ENCODE measurements around the gene RPL13.

The RPL13 gene

DNA sequence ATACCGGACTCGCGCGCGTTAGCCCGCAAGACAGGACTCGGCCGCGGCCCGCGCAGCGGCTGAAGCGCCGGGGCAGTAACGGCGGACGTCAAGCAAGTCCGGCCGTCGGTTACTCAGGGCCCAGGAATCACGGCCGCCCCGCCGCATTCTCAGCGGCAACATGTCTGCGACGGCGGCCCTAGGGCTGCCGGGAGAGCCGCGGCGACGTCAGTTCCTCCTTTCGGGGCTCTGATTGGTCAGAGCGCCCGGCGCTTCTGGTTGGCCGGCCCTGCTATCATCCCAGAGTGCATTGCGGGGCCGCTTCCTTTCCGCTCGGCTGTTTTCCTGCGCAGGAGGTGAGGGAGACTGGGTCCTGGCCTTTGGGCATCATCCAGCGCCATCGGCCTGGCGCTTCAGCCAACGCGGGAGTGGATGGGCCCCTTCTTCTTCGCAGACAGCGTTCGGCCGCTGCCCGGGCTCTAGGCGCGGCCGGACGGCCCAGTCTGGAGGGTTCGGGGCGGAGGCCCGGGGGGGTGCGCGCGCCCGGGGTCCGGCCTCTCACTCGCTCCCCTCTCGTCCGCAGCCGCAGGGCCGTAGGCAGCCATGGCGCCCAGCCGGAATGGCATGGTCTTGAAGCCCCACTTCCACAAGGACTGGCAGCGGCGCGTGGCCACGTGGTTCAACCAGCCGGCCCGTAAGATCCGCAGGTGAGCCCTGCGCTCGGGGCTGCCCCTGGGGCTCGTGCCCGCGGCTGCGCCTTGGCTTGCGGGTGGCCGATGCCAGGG lies at the start of gene RPL13:
Gene RPL13 (plus strand): TSS at position 305 of the 764 bp plus-strand sequence. CDS start 278 bp downstream, at position 583.
- DNase-seq (ENCODE audit: low read depth): peak; percentile 90

DNA sequence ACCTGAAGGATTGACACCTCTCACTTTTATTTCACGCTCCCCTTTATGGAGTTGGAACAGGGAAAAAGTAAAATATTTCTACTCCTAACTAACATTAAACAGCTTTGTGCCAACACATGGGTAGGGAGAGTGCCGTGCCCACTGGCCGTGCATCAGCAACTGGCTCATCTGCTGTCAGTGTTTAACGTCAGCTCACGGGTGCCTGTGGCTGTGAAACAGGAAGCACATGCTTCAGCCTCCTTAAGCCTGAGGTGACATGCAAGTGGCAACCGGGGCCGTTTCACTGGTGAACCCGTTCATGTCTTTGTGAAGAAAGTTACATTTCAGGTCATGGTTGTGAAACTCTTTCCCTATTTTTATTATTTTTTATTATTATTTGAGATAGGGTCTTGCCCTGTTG lies 49.1 kb upstream of the RPL13 start:
- DNase-seq (ENCODE audit: low read depth): no peak

DNA sequence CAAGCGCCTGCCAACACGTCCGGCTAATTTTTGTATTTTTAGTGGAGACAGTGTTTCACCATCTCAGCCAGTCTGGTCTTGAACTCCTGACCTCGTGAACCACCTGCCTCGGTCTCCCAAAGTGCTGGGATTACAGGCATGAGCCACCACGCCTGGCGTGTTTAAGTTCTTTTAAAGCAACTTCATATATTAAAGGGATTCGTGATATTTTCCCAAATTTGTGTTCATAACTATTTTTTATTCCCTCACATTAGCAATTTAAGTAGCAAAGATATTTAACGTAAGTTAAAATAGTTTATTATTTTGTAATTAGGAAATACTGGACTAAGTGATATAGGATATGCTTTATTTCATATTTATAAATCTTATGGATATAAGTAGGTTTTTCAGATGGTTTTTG lies 48.0 kb upstream of the RPL13 start:
- no peak for DNase-seq (ENCODE audit: low read depth)

DNA sequence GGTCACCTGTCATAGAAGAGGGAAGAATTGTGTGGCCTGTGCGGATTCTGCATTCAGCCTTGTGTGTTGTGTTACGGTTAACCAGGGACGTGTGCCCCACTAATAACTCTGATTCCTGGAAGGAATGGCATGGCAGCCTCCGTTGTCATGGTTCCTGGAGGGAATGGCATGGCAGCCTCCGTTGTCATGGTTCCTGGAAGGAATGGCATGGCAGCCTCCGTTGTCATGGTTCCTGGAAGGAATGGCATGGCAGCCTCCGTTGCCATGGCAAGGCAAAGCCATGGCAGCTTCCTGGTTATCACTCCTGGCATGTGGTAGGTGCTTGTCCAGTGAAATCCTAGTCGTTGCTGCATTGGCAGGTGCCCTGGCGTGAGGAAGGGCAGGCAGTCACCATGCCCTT lies 43.4 kb upstream of the RPL13 start:
- no peak for DNase-seq (ENCODE audit: low read depth)

DNA sequence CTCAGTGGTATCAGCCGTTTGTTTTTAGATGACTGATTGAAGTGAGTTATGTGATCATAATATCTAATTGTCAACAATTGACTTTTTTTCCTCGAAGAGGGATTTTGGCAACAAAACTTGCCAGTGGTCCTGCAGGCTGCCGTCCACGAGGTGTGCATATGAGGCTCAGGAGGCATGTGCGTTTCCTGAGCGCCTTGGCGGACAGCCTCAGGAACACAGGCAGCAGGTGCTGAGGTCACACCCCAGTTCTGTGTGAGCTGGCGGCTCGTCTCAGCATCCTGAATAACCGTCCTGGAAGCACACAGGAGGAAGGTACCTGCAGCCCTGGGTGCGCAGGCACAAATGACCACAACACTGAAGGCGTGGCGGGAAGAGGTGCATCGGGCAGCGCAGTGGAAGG lies 40.6 kb upstream of the RPL13 start:
- DNase-seq (ENCODE audit: low read depth): no peak

DNA sequence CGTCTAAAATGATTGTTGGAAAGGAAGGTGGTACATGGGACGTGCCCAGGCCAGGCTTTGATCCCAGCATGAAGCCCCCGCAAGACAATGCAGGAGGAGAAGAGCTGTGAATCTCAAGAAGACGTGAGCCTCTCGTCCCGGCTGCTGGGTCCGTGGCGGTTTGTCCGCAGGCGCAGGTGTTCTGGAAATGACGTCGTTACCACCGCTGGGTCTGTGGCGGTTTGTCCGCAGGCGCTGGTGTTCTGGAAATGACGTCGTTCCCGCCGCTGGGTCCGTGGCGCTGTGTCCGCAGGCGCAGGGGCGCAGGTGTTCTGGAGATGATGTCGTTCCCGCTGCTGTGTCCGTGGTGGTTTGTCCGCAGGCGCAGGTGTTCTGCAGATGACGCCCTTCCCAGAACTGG lies 38.2 kb upstream of the RPL13 start:
- no peak for DNase-seq (ENCODE audit: low read depth)

DNA sequence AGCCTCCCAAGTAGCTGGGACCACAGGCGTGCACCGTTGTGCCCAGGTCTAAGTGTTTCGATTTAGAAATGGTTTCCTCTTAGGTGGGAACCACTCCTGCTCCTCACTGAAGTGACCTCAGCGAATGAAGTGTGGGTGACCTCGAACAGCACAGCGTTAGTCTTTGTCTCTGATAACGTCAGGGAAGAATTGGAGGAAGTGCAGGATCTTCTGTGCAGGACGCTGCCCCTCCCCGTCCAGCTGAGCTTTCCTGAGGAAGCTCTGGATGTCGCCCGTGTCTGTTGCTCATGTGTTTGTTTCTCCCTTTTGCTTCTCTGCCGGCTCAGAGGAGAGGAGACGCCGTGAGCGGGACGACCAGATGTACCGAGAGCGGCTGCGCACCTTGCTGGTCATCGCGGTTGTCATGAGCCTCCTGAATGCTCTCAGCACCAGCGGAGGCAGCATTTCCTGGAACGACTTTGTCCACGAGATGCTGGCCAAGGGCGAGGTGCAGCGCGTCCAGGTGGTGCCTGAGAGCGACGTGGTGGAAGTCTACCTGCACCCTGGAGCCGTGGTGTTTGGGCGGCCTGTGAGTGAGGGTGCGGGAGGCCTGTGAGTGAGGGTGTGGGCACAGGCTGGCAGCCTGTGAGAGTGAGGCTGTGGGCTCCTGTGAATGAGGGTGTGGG lies 36.7 kb upstream of the RPL13 start:
- DNase-seq (ENCODE audit: low read depth): no peak

DNA sequence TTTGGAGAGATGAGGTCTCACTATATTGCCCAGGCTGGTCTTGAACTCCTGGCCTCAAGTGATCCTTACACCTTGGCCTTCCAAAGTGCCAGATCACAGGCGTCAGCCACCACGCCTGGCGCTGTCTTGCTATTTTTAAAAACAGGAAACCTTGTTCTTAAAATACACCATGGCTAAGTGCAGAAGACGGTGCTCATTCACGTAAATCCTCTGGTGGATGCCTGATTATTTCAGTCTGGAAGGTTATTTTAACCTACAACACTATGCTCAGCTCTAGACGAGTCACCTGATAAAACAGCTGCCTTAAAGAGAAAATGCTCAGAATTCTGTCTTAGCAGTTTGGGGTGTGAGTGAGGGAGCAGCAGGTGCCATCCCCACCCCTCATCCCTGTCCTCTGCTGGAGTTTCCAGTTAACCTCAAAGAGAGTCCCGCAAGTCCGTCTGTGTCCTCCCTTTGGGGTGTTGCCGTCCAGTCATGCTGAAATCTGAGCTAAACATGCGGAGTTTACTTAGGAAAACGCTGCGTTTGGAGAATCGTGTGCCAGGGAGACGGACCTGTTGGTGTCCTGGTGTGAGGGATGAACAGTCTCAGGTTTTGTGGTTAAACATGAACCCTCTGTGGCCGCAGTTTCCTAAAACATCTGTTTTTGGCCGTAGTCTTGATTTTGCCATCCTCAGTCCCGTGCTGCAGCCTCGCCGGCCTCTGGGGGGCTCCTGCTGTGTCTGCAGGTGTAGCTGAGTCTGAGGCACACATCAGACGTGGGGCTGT lies 35.2 kb upstream of the RPL13 start:
- DNase-seq (ENCODE audit: low read depth): no peak

DNA sequence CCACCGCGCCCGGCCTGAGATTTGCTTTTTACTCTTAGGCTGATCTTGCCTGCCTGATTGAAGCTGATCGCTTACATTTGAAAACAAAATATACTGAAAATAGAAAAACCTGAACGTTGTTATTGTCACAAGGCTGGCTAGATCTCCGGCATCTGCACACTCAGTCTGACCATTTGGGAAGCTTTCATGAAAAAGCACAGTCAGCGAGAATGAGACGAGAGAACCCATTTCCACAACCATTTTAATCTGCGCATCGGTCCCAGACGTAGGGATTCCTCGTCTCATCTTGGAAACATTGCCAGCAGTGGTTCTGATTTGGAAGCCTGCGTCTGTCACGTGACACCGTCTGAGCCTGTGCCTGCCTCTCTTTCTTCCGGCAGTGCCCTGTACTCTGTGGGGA lies 31.4 kb upstream of the RPL13 start:
- no peak for DNase-seq (ENCODE audit: low read depth)

DNA sequence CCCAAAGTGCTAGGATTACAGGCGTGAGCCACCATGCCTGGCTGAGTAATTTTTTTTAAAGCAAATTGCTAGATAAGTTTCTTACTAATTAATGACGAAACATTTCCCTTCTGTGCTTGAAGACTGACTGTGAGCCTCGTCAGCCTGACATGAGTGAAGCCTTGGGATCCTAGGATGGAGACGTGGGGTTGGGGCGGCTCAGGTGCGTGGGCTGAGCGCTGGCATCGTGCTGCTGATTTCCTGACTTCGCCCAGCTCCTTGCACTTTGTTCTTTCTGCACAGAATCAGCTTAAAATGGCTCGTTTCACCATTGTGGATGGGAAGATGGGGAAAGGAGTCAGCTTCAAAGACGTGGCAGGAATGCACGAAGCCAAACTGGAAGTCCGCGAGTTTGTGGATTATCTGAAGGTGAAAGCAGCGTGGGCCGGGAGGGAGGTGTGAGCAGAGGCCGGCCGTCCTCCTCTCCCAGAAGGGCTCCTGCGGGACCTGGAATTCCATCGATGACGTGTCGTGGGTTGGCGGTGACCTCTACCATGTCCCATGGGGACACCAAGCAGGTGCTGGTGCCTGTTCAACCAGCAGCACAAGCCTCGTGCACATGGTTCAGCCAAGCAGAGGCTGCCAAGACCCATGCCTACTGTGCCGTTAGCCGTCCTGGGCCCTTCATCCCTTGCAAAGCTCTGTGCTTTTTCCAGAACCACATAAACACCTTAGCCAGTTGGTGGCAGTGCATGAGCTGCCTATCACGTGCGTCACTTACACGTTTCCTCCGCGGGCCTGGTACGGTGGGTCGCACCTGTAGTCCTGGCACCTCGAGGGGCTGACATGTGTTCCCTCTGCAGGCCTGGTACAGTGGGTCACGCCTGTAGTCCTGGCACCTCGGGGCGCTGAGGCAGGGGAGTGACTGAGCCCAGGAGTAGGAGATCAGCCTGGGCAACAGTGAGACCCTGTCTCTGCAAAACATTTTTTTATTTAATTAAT lies 29.8 kb upstream of the RPL13 start:
- no peak for DNase-seq (ENCODE audit: low read depth)

DNA sequence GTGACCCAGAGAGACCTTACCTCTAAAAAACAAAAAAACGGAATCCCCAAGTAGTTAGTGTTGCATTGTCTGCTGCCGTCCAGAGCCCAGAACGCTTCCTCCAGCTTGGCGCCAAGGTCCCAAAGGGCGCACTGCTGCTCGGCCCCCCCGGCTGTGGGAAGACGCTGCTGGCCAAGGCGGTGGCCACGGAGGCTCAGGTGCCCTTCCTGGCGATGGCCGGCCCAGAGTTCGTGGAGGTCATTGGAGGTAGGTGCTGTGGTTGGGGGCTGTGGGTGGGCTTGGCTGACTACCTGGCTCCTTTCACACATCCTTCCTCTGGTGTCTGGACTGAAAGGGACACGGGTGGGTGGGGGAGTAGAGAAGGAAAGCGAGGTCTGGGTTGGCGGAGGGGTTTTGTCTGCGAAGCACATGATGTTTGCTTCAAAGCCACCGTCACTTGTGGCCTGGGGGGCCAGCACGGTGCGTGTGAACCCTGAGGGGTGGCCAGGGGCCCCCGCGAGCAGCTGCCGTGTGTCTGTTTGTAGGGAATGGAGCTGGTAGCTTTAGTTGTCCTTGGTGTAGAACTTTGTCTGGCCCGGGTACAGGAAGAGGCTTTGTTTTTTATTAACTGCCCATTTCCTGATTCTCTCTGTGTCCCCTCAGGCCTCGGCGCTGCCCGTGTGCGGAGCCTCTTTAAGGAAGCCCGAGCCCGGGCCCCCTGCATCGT lies 28.5 kb upstream of the RPL13 start:
- DNase-seq (ENCODE audit: low read depth): no peak

DNA sequence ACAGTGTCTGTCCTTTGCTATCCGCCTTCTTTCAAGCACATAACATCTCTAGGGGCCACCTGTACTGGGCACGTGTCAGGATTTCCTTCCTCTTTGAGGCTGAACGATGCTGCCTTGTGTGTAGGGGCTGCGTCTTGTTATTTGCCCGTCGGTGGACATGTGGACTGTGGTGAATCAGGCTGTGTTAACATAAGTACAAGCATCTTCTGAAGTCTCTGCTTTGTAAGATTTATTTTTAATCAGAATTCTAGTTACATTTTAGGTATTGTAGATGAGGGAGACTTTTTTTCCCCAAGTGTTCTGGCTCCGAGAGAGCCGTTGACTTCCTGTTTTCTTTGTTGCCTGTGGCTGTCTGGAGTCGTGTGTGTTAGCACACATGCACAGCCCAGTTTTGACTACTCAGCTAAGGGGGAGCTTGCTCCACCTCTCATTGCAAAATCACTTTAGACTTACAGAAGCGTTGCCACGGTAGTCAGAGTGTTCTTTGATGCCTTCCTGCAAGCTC lies 26.2 kb upstream of the RPL13 start:
- peak; percentile 23 for DNase-seq (ENCODE audit: low read depth)

DNA sequence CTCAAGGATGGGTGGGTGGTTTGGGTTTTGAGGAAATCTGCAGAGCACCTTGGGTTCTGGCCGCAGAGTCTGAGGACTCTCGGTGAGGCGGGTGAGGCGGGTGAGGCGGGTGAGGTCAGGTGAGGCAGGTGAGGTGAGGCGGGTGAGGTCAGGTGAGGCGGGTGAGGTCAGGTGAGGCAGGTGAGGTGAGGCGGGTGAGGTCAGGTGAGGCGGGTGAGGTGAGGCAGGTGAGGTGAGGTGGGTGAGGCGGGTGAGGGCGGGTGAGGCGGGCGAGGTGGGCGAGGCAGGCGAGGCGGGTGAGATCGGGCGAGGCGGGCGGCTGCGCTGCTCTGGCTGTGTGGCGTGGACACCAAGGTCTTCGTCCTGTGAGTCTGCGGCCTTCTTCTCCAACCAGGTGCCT lies 24.1 kb upstream of the RPL13 start:
- DNase-seq (ENCODE audit: low read depth): no peak

DNA sequence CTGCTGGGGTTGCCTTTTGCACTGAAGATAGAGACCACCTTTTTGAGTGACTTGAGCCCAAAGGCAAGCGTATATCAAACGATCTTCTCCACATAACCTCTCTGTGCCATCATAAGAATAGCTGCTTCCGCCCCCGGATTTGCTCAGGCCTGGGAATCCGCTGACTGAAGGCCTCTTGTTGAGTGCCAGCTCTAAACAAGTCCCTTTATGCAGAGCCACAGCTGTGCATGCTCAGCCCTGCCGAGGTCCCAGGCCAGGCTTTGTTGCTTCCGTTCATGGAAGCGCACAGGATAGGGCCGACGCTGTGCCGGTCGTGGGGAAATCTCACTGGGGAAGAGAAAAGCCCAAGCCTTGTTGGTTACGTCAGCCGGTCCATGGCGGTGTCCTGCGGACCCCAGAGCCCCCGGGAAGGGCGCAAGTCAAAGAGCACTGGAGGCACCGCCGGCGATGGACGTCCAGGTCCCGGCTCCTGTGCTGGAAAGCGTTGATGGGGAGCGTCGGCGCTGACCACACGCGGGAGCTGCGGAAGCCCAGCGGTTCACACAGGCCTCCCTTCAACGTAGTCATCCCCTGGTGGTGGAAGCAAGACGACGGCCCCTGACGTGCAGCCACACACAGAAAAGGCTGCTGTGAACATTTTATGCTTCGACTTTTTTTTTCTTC lies 23.5 kb upstream of the RPL13 start:
- no peak for DNase-seq (ENCODE audit: low read depth)

DNA sequence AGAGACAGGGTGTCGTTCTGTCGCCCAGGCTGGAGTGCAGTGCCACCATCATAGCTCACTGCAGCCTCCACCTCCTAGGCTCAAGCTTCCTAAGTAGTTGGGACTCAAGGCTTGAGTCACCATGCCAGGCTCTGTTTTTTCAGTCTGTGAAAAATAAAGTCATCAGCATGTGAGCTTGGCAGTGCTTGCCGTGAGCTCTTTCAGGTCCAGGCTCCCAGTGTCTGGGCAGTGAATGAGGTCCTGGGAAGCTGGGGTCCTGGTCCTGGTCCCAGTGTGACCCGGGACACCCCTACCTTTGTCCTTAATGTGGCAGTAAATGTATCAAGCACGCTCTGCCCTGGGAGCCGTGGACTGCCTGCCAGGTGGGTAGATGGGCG lies 22.9 kb upstream of the RPL13 start:
- no peak for DNase-seq (ENCODE audit: low read depth)

DNA sequence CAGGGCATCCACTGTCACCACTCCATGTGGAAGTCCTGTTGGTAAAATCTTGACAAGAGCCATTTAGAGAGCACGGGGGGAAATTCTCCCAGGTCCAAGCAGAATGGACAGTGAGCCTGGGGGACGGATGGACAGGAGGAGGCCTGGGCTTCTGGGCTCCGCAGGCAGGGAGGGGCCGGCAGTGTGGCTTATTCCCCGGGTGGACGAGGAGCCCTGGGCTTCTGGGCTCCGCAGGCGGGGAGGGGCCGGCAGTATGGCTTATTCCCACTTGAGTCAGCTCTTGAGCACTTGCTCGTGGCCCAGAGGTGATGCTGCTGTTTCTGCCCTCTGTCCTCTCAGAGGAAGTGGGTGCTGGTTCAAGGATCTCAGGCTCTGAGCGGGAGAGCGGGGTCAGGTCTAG lies 22.2 kb upstream of the RPL13 start:
- DNase-seq (ENCODE audit: low read depth): no peak

DNA sequence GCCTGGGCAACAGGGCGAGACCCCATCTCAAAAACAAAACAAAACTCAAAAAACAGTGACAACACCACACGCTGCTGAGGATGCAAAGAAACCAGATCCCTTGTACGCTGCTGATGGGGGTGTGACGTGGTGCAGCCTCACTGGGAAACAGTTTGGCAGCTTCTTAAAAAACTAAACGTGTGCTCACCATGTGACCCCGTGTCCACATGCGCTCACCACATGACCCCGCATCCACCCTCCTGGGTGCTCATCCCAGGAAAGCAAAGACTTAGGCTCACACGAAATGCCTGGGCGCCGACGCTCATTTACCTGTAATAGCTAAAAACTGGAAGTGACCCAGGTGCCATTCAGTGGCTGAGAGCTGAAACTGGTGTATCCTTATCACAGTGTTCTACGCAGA lies 19.9 kb upstream of the RPL13 start:
- DNase-seq (ENCODE audit: low read depth): no peak

DNA sequence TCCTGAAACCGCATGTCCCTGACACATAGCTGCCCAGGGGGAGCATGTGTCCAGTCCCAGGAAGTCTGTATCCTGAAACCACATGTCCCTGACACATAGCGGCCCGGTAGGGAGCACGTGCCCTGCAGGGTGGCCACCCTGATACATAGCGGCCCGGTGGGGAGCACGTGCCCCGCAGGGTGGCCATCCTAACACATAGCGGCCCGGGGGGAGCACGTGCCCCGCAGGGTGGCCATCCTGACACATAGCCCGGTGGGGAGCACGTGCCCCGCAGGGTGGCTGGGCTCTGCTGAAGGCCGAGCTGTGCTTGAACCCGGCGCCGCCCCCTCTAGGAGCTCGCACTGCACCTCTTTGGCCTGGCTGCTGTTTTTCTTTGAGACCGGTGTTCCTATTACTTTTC lies 18.7 kb upstream of the RPL13 start:
- no peak for DNase-seq (ENCODE audit: low read depth)

DNA sequence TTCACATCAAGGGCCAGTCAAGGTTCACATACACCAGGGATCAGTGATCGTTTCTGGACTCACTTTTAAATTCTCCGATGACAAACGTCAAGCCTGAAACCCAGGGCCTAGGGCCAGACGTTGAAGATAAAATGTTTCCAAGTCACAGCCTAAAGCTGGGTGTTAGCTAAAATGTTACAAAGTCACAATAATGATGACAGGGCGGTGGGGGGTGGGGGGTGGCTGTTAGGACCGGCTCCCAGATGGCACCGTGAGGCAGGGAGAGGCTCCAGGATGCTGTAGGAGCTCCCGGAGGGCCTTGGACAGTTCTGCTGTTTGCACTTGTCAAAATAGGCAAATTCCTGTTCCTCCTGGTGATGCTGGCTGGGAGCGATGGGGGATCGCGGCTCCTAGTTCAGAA lies 16.4 kb upstream of the RPL13 start:
- DNase-seq (ENCODE audit: low read depth): no peak

DNA sequence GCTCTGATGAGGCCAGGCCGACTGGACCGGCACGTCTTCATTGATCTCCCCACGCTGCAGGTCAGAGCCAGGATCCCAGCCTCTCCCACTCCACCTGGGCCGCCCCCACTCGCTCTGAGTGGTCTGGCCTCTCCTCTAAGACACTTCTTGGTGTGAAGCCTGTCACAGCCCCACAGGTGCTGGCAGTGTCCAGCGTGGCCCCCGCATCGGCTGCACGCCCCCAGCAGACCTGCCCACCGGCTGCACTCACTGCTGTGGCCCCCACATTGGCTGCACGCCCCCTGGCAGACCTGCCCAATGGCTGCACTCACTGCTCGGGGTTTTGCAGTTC lies 15.8 kb upstream of the RPL13 start:
- DNase-seq (ENCODE audit: low read depth): no peak

Measured in fibroblast of the conjunctiva (primary cell).